Breast epithelium (tissue), 4 donors: ENCODE results near the gene TSHZ3. TPM values are rescaled to one million over a fixed set of nuclear protein-coding genes. Genes with fewer than 3 reads are reported as not detected.

ENCODE experiments used
- DNase-seq, 2 donors: peaks; one replicate each; pipeline ENCODE4 v3.0.0-alpha.2; 2019; ENCODE audit warnings: low spot score in 2 of 2
- H3K27ac ChIP-seq, 2 donors: fragments of 200-600 bp; sonication (generic) in 1 of 2; one replicate each; pipeline ENCODE4 v1.5.1; 2016 to 2019; ENCODE audit warnings: mild to moderate bottlenecking in 1 of 2
- H3K27me3 ChIP-seq, 2 donors: fragments of 200-600 bp; sonication (generic) in 1 of 2; one replicate each; pipeline versions ENCODE4 v1.5.1 to v1.6.0; 2017 to 2019; ENCODE audit warnings: control low read depth in 1 of 2, mild to moderate bottlenecking in 1 of 2
- H3K36me3 ChIP-seq: fragments of 200-600 bp; one replicate; pipeline ENCODE4 v1.5.1; 2019
- H3K4me1 ChIP-seq, 2 donors: fragments of 200-600 bp; sonication (generic); one replicate each; pipeline ENCODE4 v1.5.1; 2016 to 2019; ENCODE audit warnings: control low read depth in 1 of 2
- H3K4me3 ChIP-seq, 3 donors: fragments of 200-600 bp; sonication (generic); 1 replicate in 2 of 3; 2 replicates in 1 of 3; pipeline ENCODE4 v1.5.1; 2016 to 2019; ENCODE audit warnings: mild to moderate bottlenecking in 3 of 3, moderate library complexity in 2 of 3
- H3K9me3 ChIP-seq, 2 donors: fragments of 200-600 bp; sonication (generic) in 1 of 2; one replicate each; pipeline ENCODE4 v1.5.1; 2016 to 2019; ENCODE audit warnings: control low read depth in 1 of 2
- POLR2A ChIP-seq: fragments of 450-650 bp; IDR thresholded peaks from one replicate; pipeline ENCODE4 v1.6.1; 2016; ENCODE audit warnings: antibody characterized with exemption, mild to moderate bottlenecking, moderate library complexity
- POLR2AphosphoS5 ChIP-seq, 3 donors: sonication (generic); formaldehyde crosslinking; IDR thresholded peaks; one replicate each; pipeline ENCODE4 v1.6.1; 2017; ENCODE audit warnings: antibody characterized with exemption in 3 of 3
- intact Hi-C: fragments of 100-400 bp; cut with DNase I; formaldehyde crosslinking; loops from one replicate; pipeline ENCODE4 v1.15.1; 2023; ENCODE audit warnings: low total_unique reads
- total RNA-seq, 3 donors: library from RNA; depleted of rRNA; stranded (reverse); fragments of >200 nt; gene quantifications; one replicate each; pipeline ENCODE4 v1.1.0, GENCODE V29; 2016
- TF ChIP-seq, protein P1 (sequence below), 3 donors: fragments of 450-650 bp; IDR thresholded peaks; one replicate each; pipeline ENCODE4 v1.5.1; 2016 to 2017; ENCODE audit warnings: antibody characterized with exemption in 3 of 3, mild to moderate bottlenecking in 3 of 3, moderate library complexity in 3 of 3

The TSHZ3 gene
- total RNA-seq, 3 donors from 2014 or later: 3.7 to 9.8 (median 8.3) TPM

DNA sequence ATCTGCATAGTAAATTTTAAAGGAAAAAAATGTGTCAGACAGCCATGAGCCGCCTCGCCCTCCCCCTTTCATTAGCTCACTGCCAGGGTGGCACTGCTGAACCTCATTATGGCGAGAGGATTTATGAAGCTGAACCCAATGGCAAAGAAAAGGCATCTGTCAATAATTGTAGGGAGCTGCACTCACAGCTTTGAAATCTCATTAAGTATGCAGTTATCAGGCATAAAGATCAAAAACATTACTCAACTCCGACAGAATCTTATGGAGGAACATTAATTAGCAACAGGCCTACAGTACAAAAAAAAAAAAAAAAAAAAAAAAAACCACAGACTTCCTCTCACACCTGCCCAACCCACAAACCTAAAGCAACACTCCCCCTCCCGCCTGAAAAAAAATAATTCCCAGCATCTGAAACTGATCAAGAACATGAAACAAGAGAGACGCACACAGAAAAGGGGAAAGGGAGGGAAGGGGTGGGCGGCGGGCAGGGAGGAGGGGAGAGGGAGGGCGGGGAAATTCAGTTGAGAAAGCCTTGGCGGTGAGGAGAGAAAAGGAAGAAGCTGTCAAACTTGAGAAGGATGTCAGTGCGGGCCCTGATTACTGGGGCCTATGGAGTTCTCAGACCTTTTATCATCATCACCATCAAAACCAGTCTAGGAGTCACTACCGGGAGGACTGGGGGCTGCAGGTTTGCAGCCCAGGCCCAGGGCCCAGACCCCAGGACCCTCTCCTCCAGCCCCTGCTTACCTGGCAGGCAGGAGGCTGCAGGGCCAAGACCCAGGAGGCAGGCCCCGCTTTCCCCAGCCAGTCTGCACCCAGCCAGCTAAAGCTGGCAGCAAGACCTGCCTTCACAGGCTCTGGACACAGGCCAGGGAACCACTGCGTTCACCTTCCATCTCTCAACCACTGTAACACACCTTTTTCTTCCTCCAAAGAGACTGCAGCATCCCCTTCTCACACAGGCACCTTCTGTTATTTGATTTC lies 8.9 kb downstream of the TSHZ3 start:
- Histone ChIP-seq H3K9me3 (no peaks in the 10 kb centered on the region), H3K27me3 (no peaks in the 10 kb centered on the region), H3K36me3 (no peaks in the 10 kb centered on the region), H3K4me1 (no peaks in the 10 kb centered on the region), H3K27ac (peak overlapping the region in 1 of 2 donors; percentile 52), H3K4me3 (peak overlapping the region in 1 of 3 donors; percentile 15)
- intact Hi-C loops: no loop called here
- no peak for DNase-seq
- TF ChIP-seq, protein P1, sequence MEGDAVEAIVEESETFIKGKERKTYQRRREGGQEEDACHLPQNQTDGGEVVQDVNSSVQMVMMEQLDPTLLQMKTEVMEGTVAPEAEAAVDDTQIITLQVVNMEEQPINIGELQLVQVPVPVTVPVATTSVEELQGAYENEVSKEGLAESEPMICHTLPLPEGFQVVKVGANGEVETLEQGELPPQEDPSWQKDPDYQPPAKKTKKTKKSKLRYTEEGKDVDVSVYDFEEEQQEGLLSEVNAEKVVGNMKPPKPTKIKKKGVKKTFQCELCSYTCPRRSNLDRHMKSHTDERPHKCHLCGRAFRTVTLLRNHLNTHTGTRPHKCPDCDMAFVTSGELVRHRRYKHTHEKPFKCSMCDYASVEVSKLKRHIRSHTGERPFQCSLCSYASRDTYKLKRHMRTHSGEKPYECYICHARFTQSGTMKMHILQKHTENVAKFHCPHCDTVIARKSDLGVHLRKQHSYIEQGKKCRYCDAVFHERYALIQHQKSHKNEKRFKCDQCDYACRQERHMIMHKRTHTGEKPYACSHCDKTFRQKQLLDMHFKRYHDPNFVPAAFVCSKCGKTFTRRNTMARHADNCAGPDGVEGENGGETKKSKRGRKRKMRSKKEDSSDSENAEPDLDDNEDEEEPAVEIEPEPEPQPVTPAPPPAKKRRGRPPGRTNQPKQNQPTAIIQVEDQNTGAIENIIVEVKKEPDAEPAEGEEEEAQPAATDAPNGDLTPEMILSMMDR (IDR thresholded peaks at IDR 0.05): no peak
- TF ChIP-seq POLR2AphosphoS5 (IDR thresholded peaks at IDR 0.05) (no peak), POLR2A (no peak)

DNA sequence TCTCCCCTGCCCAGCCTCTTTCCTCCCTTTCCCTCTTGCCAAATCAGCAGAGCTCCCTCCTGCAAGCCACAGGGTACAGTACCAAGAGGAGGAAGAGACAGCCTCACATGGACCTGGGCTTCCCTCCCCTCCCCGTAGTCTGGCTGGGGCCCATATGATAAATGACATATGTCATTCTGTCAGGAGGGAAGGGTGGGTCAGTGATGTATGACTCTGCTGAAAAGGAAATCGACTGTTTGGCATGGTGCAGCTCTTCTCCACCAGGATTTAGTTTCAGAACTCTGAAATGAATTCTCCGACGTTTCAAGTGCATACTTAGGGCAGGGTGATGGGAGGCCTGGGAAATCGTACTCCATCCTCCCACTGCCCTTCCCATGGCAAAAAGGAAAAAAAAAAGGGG lies 9.8 kb downstream of the TSHZ3 start:
- TF ChIP-seq POLR2A: no peak
- TF ChIP-seq POLR2AphosphoS5 (IDR thresholded peaks at IDR 0.05): no peak
- TF ChIP-seq, protein P1 (IDR thresholded peaks at IDR 0.05): no peak
- no peaks in the 10 kb centered on the region for H3K27me3 ChIP-seq
- no peak overlapping the region for H3K4me3 ChIP-seq
- no peak for DNase-seq
- no peaks in the 10 kb centered on the region for H3K4me1 ChIP-seq
- H3K27ac ChIP-seq: peak overlapping the region in 1 of 2 donors; percentile 75
- intact Hi-C loops: no loop called here
- H3K36me3 ChIP-seq: no peaks in the 10 kb centered on the region
- H3K9me3 ChIP-seq: no peaks in the 10 kb centered on the region

DNA sequence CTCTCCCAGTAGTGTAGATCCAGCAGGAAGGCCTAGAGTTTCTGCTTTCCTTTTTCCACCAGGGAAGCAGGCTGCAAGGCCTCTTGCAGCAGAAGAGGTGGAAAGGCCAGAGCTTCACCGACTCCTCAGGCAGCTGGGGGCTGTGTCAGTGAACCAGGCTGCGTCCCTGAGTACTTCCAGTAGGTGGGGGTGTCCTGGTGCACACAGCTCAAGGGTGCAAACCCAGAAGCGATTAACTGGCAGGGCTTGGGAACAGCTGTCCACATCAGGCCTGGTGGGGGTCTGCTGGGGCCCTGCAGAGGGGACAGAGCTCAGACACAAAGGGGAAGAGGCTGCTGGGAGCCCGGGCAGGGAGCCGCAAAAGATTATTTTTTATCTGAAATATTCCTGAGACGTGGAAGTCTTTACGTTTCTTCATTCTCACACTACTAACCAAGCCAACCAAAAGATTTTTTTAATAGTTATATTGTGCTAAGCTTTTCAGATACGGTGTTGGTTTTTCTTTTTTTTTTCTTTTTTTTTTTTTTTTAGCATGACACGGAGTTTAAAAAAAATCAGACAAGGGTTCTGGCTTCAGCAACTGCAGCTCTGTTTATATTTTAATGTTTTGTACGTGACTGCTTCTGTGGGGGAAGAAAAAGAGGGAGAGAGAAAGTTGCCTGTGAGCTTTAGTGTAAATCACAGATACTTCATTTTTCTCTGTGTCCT lies 11.0 kb downstream of the TSHZ3 start:
- Histone ChIP-seq H3K9me3 (no peaks in the 10 kb centered on the region), H3K4me1 (no peaks in the 10 kb centered on the region), H3K27me3 (no peaks in the 10 kb centered on the region), H3K36me3 (no peaks in the 10 kb centered on the region), H3K4me3 (no peak overlapping the region), H3K27ac (peak overlapping the region in 1 of 2 donors; percentile 3)
- DNase-seq: no peak
- TF ChIP-seq, protein P1 (IDR thresholded peaks at IDR 0.05): peak in 1 of 3 donors; percentile 34
- no peak for TF ChIP-seq POLR2A
- intact Hi-C loops: no loop called here

DNA sequence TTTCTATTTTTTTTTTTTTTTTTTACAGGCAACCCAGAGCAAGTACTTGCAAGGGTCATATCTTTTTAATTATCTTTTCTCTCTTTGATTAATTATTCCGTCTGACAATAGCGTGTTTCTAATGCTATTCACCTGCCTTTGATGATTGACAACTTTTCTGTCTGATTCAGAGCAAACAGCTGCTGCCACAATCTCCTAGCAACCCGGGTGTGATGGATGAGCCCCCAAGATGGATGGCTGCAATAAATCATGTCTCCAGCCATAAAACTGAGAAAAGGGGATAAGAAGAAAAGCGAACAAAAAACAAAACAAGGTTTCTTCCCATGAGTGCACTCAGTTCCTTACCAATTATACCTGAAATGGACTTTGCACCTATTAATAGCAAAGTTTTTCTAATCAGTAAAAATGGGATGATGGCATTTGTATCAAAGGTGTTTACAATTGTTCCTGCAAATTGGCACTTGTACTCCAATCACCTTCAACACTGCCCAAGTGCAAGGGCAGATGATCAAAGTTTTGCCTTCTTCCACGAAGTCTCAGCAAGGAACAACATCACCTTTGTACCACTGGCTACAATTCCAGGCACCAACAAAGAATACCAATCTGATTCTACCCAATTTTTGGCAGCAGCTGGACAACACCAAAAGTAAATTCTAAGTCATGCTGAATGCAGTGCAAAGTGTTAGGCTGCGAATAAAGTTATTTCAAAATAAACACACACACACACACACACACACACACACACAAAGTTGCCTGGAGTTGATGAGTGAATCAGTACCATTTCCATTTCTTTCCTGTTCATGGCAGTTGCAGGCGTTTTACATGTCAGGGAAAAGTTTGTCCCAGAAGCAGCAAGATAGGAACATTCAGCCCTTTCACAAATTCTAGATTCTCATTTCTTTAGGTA lies 12.0 kb downstream of the TSHZ3 start:
- H3K27ac ChIP-seq: peak overlapping the region in 1 of 2 donors; percentile 3
- no peak for DNase-seq
- TF ChIP-seq, protein P1 (IDR thresholded peaks at IDR 0.05): no peak
- no peak for TF ChIP-seq POLR2A
- TF ChIP-seq POLR2AphosphoS5 (IDR thresholded peaks at IDR 0.05): no peak
- H3K36me3 ChIP-seq: no peaks in the 10 kb centered on the region
- no peaks in the 10 kb centered on the region for H3K27me3 ChIP-seq
- H3K4me1 ChIP-seq: no peaks in the 10 kb centered on the region
- intact Hi-C loops: no loop called here
- no peaks in the 10 kb centered on the region for H3K9me3 ChIP-seq
- no peak overlapping the region for H3K4me3 ChIP-seq
